Tibial artery (tissue), 4 donors: ENCODE data around the gene PPP1R1B.

Experiments
- DNase-seq, 2 donors: peaks; one replicate each; pipeline ENCODE4 v3.0.0-alpha.2; 2019
- H3K27ac ChIP-seq, 2 donors: fragments of 200-600 bp; sonication (generic) in 1 of 2; 1 replicate in 1 of 2; 2 replicates in 1 of 2; pipeline ENCODE4 v1.5.1; 2018 to 2019; ENCODE audit warnings: mild to moderate bottlenecking in 1 of 2
- H3K27me3 ChIP-seq, 2 donors: fragments of 200-600 bp; sonication (generic) in 1 of 2; one replicate each; pipeline versions ENCODE4 v1.5.1 to v1.6.0; 2016 to 2019
- H3K36me3 ChIP-seq, 3 donors: fragments of 200-600 bp; sonication (generic) in 2 of 3; one replicate each; pipeline ENCODE4 v1.5.1; 2016 to 2019; ENCODE audit warnings: mild to moderate bottlenecking in 2 of 3
- H3K4me1 ChIP-seq, 4 donors: fragments of 200-600 bp; sonication (generic) in 2 of 4; 1 replicate in 3 of 4; 2 replicates in 1 of 4; pipeline ENCODE4 v1.5.1; 2016 to 2019
- H3K4me3 ChIP-seq, 2 donors: fragments of 200-600 bp; sonication (generic) in 1 of 2; 1 replicate in 1 of 2; 2 replicates in 1 of 2; pipeline ENCODE4 v1.5.1; 2018 to 2019; ENCODE audit warnings: mild to moderate bottlenecking in 2 of 2
- H3K9me3 ChIP-seq, 3 donors: fragments of 200-600 bp; sonication (generic) in 1 of 3; one replicate each; pipeline ENCODE4 v1.5.1; 2016 to 2019
- CTCF ChIP-seq, 2 experiments: fragments of 200-600 bp in 1 of 2; fragments of 450-650 bp in 1 of 2; IDR thresholded peaks; one replicate each; pipeline ENCODE4 v1.5.1; 2017 to 2019; ENCODE audit warnings: antibody characterized with exemption in 2 of 2, mild to moderate bottlenecking in 1 of 2, moderate library complexity in 1 of 2
- intact Hi-C: fragments of 100-400 bp; cut with DNase I; formaldehyde crosslinking; loops from one replicate; pipeline ENCODE4 v1.15.0; 2023; ENCODE audit warnings: low total_unique reads

PPP1R1B gene

GRCh38 chr17:39658346-39658745, 31.6 kb downstream of the PPP1R1B start:
- peaks cover 5 to 85% (median 43%) of the 10 kb centered on the region in 3 donors for H3K36me3 ChIP-seq

GRCh38 chr17:39658760-39659159, 32.0 kb downstream of the PPP1R1B start:
- no peak overlapping the region for H3K4me3 ChIP-seq
- intact Hi-C loops: no loop called here
- peaks cover 5 to 85% (median 43%) of the 10 kb centered on the region in 3 donors for H3K36me3 ChIP-seq
- TF ChIP-seq CTCF (IDR thresholded peaks at IDR 0.05): no peak
- no peak for DNase-seq
- H3K27ac ChIP-seq: no peak overlapping the region
- no peaks in the 10 kb centered on the region for H3K9me3 ChIP-seq
- H3K27me3 ChIP-seq: no peaks in the 10 kb centered on the region
- H3K4me1 ChIP-seq: peaks cover 0 to 26% (median 17%) of the 10 kb centered on the region in 4 donors

More at GRCh38 chr17:39658346-39658745, 31.6 kb downstream of the PPP1R1B start:
- H3K27me3 ChIP-seq: no peaks in the 10 kb centered on the region
- no peak for TF ChIP-seq CTCF (IDR thresholded peaks at IDR 0.05)
- no peak for DNase-seq
- H3K9me3 ChIP-seq: no peaks in the 10 kb centered on the region
- H3K4me1 ChIP-seq: peaks cover 0 to 23% (median 14%) of the 10 kb centered on the region in 4 donors
- H3K4me3 ChIP-seq: no peak overlapping the region
- no peak overlapping the region for H3K27ac ChIP-seq
- intact Hi-C loops: no loop called here

- Histone ChIP-seq H3K9me3 (no peaks in the 10 kb centered on the region), H3K27me3 (no peaks in the 10 kb centered on the region), H3K4me3 (no peak overlapping the region), H3K27ac (no peak overlapping the region), H3K36me3 (peaks cover 5 to 83% (median 43%) of the 10 kb centered on the region in 3 donors), H3K4me1 (peaks cover 0 to 33% (median 20%) of the 10 kb centered on the region in 4 donors)
- no peak for TF ChIP-seq CTCF (IDR thresholded peaks at IDR 0.05)
- no peak for DNase-seq
- intact Hi-C loops: no loop called here
Observed at GRCh38 chr17:39659279-39660010, 32.7 kb downstream of the PPP1R1B start.

GRCh38 chr17:39660011-39660360, 33.2 kb downstream of the PPP1R1B start:
- H3K4me3 ChIP-seq: no peak overlapping the region
- intact Hi-C loops: no loop called here
- no peak overlapping the region for H3K27ac ChIP-seq
- H3K36me3 ChIP-seq: peaks cover 5 to 78% (median 43%) of the 10 kb centered on the region in 3 donors
- no peak for TF ChIP-seq CTCF (IDR thresholded peaks at IDR 0.05)
- DNase-seq: no peak
- no peaks in the 10 kb centered on the region for H3K27me3 ChIP-seq
- peaks cover 0 to 39% (median 26%) of the 10 kb centered on the region in 4 donors for H3K4me1 ChIP-seq
- H3K9me3 ChIP-seq: no peaks in the 10 kb centered on the region

- Histone ChIP-seq H3K27ac (no peak overlapping the region), H3K4me3 (no peak overlapping the region), H3K9me3 (no peaks in the 10 kb centered on the region), H3K36me3 (peaks cover 5 to 74% (median 43%) of the 10 kb centered on the region in 3 donors), H3K4me1 (peaks cover 0 to 46% (median 33%) of the 10 kb centered on the region in 4 donors), H3K27me3 (no peaks in the 10 kb centered on the region)
- no peak for DNase-seq
- TF ChIP-seq CTCF (IDR thresholded peaks at IDR 0.05): no peak
- intact Hi-C loops: no loop called here
Observed at GRCh38 chr17:39660397-39661385, 33.9 kb downstream of the PPP1R1B start.
